ENCODE data around the gene UGGT2.

DNA sequence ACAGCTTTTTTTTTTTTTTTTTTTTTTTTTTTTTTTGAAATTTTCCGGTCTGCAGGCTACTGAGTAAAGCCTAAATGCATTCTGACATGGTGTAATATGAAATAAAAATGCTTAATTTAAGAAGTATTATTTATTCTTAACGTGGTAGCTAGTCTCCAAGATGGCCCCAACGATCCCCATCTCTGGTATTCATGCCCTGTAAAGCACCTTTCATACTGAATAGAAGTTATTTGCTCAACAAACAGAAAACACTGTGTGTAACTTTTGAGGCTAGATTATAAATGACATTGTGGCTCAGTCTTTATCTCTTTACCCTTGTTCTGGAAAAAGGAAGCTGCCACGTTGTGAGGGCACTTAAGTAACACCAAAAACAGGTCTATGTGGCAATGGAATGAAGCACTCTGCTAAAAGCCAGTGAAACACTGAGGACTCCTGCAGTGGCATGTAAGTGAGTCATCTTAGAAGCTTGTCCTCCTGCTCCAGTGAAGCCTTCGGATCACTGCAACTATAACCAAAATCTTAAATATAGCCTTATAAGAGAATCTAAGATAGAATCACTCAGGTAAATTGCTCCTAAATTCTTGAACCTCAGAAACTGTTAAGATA, 128.7 kb downstream of the UGGT2 start:
- TF ChIP-seq, protein P1, sequence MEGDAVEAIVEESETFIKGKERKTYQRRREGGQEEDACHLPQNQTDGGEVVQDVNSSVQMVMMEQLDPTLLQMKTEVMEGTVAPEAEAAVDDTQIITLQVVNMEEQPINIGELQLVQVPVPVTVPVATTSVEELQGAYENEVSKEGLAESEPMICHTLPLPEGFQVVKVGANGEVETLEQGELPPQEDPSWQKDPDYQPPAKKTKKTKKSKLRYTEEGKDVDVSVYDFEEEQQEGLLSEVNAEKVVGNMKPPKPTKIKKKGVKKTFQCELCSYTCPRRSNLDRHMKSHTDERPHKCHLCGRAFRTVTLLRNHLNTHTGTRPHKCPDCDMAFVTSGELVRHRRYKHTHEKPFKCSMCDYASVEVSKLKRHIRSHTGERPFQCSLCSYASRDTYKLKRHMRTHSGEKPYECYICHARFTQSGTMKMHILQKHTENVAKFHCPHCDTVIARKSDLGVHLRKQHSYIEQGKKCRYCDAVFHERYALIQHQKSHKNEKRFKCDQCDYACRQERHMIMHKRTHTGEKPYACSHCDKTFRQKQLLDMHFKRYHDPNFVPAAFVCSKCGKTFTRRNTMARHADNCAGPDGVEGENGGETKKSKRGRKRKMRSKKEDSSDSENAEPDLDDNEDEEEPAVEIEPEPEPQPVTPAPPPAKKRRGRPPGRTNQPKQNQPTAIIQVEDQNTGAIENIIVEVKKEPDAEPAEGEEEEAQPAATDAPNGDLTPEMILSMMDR (IDR thresholded peaks at IDR 0.05 in 8 of 11, conservative IDR thresholded peaks at IDR 0.05 in 3 of 11) = no peak
- TF ChIP-seq POLR2AphosphoS5 (IDR thresholded peaks at IDR 0.05) = no peak
- TF ChIP-seq POLR2A (IDR thresholded peaks at IDR 0.05) = no peak
